ENCODE data around the gene ST8SIA4.

The ST8SIA4 gene

DNA sequence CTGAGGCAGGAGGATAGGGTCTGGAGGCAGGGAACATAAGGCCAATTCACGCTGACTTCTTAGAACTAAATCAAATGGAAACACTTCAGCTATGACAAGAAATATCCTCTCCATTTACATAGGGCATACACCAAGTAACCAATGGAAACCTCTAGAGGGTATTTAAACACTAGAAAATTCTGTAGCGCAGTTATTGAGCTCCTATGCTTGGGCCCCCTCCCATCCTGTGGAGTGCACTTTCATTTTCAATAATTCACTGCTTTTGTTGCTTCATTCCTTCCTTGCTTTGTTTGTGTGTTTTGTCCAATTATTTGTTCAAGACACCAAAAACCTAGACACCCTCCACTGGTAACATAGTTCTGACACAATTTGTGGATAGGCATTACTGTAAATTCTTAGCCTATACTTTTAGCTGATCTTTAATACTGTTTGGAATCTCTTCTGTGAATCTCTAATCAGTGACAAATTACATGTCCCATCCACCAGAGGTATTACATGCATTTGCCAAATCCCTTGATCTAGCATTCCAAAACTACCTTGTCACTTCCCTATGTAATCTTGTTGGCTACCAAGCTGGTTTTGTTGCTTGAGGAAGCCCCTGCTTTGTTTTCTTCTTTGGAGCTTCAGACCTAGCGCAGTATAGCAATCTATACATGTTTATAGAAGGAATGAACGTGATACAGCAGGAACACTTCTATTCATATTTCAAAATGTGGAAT lies 61.6 kb downstream of the ST8SIA4 start:
- peak overlapping the region; percentile 16 for H3K4me3 ChIP-seq (ENCODE audit: low read length)
- H3K36me3 ChIP-seq (ENCODE audit: control insufficient read depth, low read depth, low read length), result no peaks in the 10 kb centered on the region
- no peak overlapping the region for H3K9ac ChIP-seq (ENCODE audit: low read length)
- peaks cover 17% of the 10 kb centered on the region for H3K4me1 ChIP-seq (ENCODE audit: control insufficient read depth, low read depth, low read length)
- H3K27me3 ChIP-seq (ENCODE audit: control insufficient read depth, insufficient read depth, low read length), result no peaks in the 10 kb centered on the region
- no peak overlapping the region for H3K27ac ChIP-seq (ENCODE audit: low read length)
- H3K9me3 ChIP-seq (ENCODE audit: control insufficient read depth, low read depth, low read length), result no peaks in the 10 kb centered on the region

- Histone ChIP-seq H3K27ac (ENCODE audit: low read length) (no peak overlapping the region), H3K36me3 (ENCODE audit: control insufficient read depth, low read depth, low read length) (no peaks in the 10 kb centered on the region), H3K9me3 (ENCODE audit: control insufficient read depth, low read depth, low read length) (no peaks in the 10 kb centered on the region), H3K27me3 (ENCODE audit: control insufficient read depth, insufficient read depth, low read length) (no peaks in the 10 kb centered on the region), H3K4me1 (ENCODE audit: control insufficient read depth, low read depth, low read length) (peaks cover 17% of the 10 kb centered on the region), H3K9ac (ENCODE audit: low read length) (no peak overlapping the region), H3K4me3 (ENCODE audit: low read length) (peak overlapping the region; percentile 16)
Measured at GRCh38 chr5:100840789-100841188, 62.3 kb downstream of the ST8SIA4 start.

GRCh38 chr5:100840370-100840769 lies 62.7 kb downstream of the ST8SIA4 start:
- Histone ChIP-seq H3K4me1 (ENCODE audit: control insufficient read depth, low read depth, low read length) (peaks cover 17% of the 10 kb centered on the region), H3K27ac (ENCODE audit: low read length) (no peak overlapping the region), H3K4me3 (ENCODE audit: low read length) (no peak overlapping the region), H3K36me3 (ENCODE audit: control insufficient read depth, low read depth, low read length) (no peaks in the 10 kb centered on the region), H3K9ac (ENCODE audit: low read length) (no peak overlapping the region), H3K27me3 (ENCODE audit: control insufficient read depth, insufficient read depth, low read length) (no peaks in the 10 kb centered on the region), H3K9me3 (ENCODE audit: control insufficient read depth, low read depth, low read length) (no peaks in the 10 kb centered on the region)

GRCh38 chr5:100838048-100838473 lies 65.0 kb downstream of the ST8SIA4 start:
- Histone ChIP-seq H3K4me3 (ENCODE audit: low read length) (no peak overlapping the region), H3K9ac (ENCODE audit: low read length) (no peak overlapping the region)

GRCh38 chr5:100834519-100834918 lies 68.6 kb downstream of the ST8SIA4 start:
- no peak overlapping the region for H3K9ac ChIP-seq (ENCODE audit: low read length)
- H3K27ac ChIP-seq (ENCODE audit: low read length), result no peak overlapping the region
- no peaks in the 10 kb centered on the region for H3K27me3 ChIP-seq (ENCODE audit: control insufficient read depth, insufficient read depth, low read length)
- H3K9me3 ChIP-seq (ENCODE audit: control insufficient read depth, low read depth, low read length), result no peaks in the 10 kb centered on the region
- no peaks in the 10 kb centered on the region for H3K36me3 ChIP-seq (ENCODE audit: control insufficient read depth, low read depth, low read length)
- no peak overlapping the region for H3K4me3 ChIP-seq (ENCODE audit: low read length)
- no peaks in the 10 kb centered on the region for H3K4me1 ChIP-seq (ENCODE audit: control insufficient read depth, low read depth, low read length)

More at GRCh38 chr5:100838048-100838473, 65.0 kb downstream of the ST8SIA4 start:
- Histone ChIP-seq H3K36me3 (ENCODE audit: control insufficient read depth, low read depth, low read length) (no peaks in the 10 kb centered on the region), H3K4me1 (ENCODE audit: control insufficient read depth, low read depth, low read length) (peaks cover 17% of the 10 kb centered on the region), H3K9me3 (ENCODE audit: control insufficient read depth, low read depth, low read length) (no peaks in the 10 kb centered on the region), H3K27ac (ENCODE audit: low read length) (no peak overlapping the region), H3K27me3 (ENCODE audit: control insufficient read depth, insufficient read depth, low read length) (no peaks in the 10 kb centered on the region)

DNA sequence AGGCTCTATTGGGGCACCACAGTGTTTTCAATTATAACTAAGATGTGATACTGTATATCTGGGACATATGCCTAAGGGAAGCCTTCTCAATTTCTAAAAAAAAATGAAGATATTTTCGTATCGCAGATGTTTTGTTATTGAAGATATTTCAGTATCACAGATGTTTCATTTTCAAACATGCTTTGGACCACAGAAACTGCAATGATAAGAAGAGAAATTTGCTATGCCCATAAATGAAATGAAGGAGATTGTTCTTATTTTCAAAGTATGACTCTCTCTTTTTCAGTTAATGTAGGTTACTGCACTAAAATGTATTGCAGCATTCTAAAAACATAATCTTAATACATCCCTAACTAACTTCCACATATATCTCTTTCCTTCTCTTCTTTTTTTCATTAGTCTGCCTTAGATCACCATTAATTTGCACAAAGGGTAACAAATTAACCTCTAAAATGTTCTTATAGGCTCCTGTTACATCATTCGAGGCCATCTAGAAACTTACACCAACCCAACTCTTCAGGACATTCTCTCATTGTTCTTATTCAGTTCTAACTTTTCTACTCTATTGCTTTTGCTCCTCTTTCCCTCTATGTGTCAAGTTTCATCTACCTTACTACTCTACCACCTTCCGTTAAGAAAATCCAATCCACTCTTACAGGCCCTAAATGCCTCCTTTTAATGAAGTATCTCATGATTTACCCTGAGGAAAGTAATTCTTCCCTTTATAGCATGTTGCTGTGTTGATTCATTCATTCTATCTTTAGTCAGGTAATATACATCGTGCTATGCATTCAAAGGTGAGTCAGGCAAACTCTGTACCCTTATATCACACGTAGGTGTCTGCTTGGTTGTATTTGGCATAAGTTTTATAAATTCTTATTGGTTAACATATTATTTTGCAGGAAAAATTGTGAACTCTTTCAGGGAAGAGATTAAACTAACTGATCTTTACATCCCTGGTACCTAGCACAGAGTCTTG lies 70.5 kb downstream of the ST8SIA4 start:
- no peaks in the 10 kb centered on the region for H3K9me3 ChIP-seq (ENCODE audit: control insufficient read depth, low read depth, low read length)
- no peak overlapping the region for H3K27ac ChIP-seq (ENCODE audit: low read length)
- H3K36me3 ChIP-seq (ENCODE audit: control insufficient read depth, low read depth, low read length), result no peaks in the 10 kb centered on the region
- no peak overlapping the region for H3K4me3 ChIP-seq (ENCODE audit: low read length)
- no peaks in the 10 kb centered on the region for H3K27me3 ChIP-seq (ENCODE audit: control insufficient read depth, insufficient read depth, low read length)
- H3K9ac ChIP-seq (ENCODE audit: low read length), result no peak overlapping the region
- H3K4me1 ChIP-seq (ENCODE audit: control insufficient read depth, low read depth, low read length), result peaks cover 6% of the 10 kb centered on the region

- Histone ChIP-seq H3K27me3 (ENCODE audit: control insufficient read depth, insufficient read depth, low read length) (no peaks in the 10 kb centered on the region), H3K36me3 (ENCODE audit: control insufficient read depth, low read depth, low read length) (no peaks in the 10 kb centered on the region), H3K4me3 (ENCODE audit: low read length) (no peak overlapping the region), H3K9ac (ENCODE audit: low read length) (no peak overlapping the region), H3K27ac (ENCODE audit: low read length) (no peak overlapping the region), H3K9me3 (ENCODE audit: control insufficient read depth, low read depth, low read length) (no peaks in the 10 kb centered on the region), H3K4me1 (ENCODE audit: control insufficient read depth, low read depth, low read length) (peaks cover 12% of the 10 kb centered on the region)
Measured at GRCh38 chr5:100828898-100829356, 74.2 kb downstream of the ST8SIA4 start.

DNA sequence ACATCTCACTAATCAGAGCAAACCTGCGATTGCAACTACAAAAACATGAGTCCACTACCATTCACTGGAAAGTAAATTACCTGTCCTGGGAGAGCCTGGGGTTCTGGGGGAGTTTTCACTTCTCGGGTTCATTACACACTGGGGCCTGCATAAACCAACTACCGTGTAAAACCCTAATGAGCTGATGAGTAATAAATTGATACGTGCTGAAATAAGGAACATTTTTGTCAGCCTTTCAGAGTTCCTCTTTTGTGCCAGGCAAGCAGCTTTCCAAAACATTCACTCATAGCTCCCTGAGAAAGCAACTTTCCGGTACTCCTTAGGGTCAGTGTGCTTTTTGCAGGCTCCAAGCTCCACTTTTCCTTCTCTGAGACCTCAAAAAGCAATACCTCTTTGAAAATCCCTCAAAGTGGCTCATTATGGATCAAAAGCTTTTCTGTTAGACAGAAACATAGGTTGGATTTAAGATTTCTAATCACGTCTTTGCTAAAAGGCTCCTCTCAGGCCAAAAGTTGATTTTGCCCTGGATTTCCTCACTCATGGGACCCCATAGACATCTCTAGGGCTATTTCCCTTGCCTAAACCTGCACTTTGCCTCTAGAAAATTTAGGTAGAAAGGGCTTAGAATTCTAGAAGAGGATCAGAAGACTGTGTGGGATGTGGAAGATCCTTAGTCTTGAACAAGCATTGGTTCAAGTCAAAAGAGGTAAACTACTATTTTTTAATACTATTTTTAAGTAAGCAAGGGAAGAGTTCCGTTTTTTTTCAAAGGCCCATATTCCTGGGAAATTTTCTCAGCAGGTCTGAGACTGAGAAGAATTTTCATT lies 74.8 kb downstream of the ST8SIA4 start:
- Histone ChIP-seq H3K36me3 (ENCODE audit: control insufficient read depth, low read depth, low read length) (no peaks in the 10 kb centered on the region), H3K4me1 (ENCODE audit: control insufficient read depth, low read depth, low read length) (peaks cover 16% of the 10 kb centered on the region), H3K27ac (ENCODE audit: low read length) (no peak overlapping the region), H3K27me3 (ENCODE audit: control insufficient read depth, insufficient read depth, low read length) (no peaks in the 10 kb centered on the region), H3K4me3 (ENCODE audit: low read length) (no peak overlapping the region), H3K9ac (ENCODE audit: low read length) (no peak overlapping the region), H3K9me3 (ENCODE audit: control insufficient read depth, low read depth, low read length) (no peaks in the 10 kb centered on the region)

DNA sequence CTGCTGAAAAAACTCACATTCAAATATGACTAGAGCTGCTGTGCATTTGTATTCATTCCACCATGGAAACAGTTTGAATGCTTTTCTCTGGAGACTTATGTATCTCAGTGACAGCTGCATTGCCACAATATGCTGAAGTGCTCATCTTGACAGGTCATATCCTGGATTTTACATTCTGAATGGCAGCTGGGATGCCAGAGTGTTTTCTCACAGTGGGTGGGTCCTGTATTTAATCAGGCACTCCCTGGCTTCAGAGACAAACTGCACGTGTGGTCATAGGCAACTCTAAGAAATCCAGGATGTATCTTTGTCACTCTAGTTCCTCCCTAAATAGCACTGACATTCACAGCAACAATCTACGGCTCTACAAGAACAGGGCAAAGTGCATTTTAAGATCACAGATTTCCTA lies 75.6 kb downstream of the ST8SIA4 start:
- Histone ChIP-seq H3K9ac (ENCODE audit: low read length) (no peak overlapping the region), H3K9me3 (ENCODE audit: control insufficient read depth, low read depth, low read length) (no peaks in the 10 kb centered on the region), H3K4me3 (ENCODE audit: low read length) (no peak overlapping the region), H3K27me3 (ENCODE audit: control insufficient read depth, insufficient read depth, low read length) (no peaks in the 10 kb centered on the region), H3K4me1 (ENCODE audit: control insufficient read depth, low read depth, low read length) (peaks cover 16% of the 10 kb centered on the region), H3K27ac (ENCODE audit: low read length) (no peak overlapping the region), H3K36me3 (ENCODE audit: control insufficient read depth, low read depth, low read length) (no peaks in the 10 kb centered on the region)

GRCh38 chr5:100826133-100826532 lies 76.9 kb downstream of the ST8SIA4 start:
- Histone ChIP-seq H3K4me3 (ENCODE audit: low read length) (no peak overlapping the region), H3K4me1 (ENCODE audit: control insufficient read depth, low read depth, low read length) (peaks cover 16% of the 10 kb centered on the region), H3K27ac (ENCODE audit: low read length) (no peak overlapping the region), H3K27me3 (ENCODE audit: control insufficient read depth, insufficient read depth, low read length) (no peaks in the 10 kb centered on the region), H3K36me3 (ENCODE audit: control insufficient read depth, low read depth, low read length) (no peaks in the 10 kb centered on the region), H3K9ac (ENCODE audit: low read length) (no peak overlapping the region), H3K9me3 (ENCODE audit: control insufficient read depth, low read depth, low read length) (no peaks in the 10 kb centered on the region)

DNA sequence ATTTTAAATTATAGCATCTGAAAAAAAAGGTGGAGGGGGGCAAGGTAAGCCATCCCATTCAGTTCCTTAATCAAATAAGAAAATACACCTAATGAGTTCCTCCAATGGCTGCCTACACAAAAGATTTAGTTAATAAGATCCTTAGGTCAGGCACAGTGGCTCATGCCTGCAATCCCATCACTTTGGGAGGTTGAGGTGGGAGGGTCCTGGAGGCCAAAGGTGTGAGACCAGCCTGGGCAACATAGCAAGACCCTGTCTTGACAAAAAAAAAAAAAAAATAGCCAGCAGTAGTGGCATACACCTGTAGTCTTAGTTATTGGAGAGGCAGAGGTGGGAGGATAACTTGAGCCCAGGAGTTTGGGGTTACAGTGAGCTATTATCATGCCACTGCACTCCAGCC lies 78.4 kb downstream of the ST8SIA4 start:
- no peaks in the 10 kb centered on the region for H3K36me3 ChIP-seq (ENCODE audit: control insufficient read depth, low read depth, low read length)
- H3K4me3 ChIP-seq (ENCODE audit: low read length), result no peak overlapping the region
- H3K9me3 ChIP-seq (ENCODE audit: control insufficient read depth, low read depth, low read length), result no peaks in the 10 kb centered on the region
- H3K27me3 ChIP-seq (ENCODE audit: control insufficient read depth, insufficient read depth, low read length), result no peaks in the 10 kb centered on the region
- no peak overlapping the region for H3K9ac ChIP-seq (ENCODE audit: low read length)
- peaks cover 16% of the 10 kb centered on the region for H3K4me1 ChIP-seq (ENCODE audit: control insufficient read depth, low read depth, low read length)
- no peak overlapping the region for H3K27ac ChIP-seq (ENCODE audit: low read length)
